Non-pigmented ciliary epithelial cell (primary cell): ENCODE results near the gene CYS1.
"Not testable (repeated sequence)": the region's sequence is repeated elsewhere in the genome, so short reads cannot be mapped to it uniquely, and the experiment has no call there.

Experiments used
- DNase-seq: peaks from one replicate; pipeline ENCODE4 v3.0.0-alpha.2; 2010; ENCODE audit warnings: low read depth

Gene CYS1

DNA sequence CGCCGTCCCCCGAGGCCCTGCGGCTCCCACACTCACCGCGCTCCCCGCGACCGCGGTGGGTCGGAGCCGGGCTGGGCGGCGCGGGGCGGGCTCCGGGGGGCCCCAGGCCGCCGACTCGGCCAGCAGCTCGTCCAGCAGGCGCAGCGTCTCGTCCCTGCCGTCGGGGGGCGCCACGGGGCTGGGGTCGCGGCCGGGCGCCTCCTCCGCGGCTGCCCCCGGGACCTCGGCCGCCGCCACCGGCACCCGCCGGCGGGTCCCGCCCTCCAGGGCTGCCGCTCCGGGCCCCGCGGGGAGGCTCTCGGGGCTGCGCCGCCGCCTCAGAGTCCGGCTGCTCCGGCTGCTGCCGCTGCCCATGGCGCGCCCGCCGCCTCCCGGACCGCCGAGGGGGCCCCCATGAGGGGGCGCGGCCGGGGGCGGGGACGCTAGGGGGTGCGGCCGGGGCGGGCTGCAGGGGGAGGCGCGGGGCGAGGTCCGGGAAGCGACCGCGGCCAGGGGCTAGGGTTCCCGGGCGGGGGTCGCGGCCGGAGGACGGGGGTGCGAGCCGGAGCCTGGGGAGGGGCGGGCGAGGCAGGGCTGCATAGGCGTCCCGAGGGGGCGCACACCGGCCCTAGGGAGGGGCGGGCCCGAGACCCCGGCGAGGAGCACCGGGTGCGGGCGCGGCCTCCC, at the start of gene CYS1:
TSS of gene CYS1 (minus strand) at position 542 of the 666 bp plus-strand sequence. CDS start at position 354, 188 bp downstream.
- no peak for DNase-seq

- DNase-seq, result no peak
These were observed 49.3 kb upstream of the CYS1 start for GRCh38 chr2:10129490-10129889.

- no peak for DNase-seq
These were observed 48.2 kb upstream of the CYS1 start for GRCh38 chr2:10128420-10128819.

DNA sequence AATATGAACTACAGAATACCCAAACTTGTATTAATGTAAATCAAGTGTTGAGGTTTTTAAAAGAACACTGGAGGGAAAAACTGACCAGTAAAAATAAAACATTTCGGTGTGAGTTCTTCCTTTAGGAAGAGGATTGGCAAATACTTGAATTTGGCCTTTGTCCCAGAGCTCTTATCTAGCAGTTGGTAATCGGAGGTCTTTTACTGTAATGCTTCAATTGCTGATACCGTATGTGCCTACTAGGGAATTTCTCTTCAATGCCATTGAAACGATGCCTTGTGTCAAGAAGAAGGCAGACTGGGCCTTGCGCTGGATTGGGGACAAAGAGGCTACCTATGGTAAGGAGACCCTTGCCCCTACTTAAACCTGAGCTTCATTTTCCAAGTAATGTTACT, 46.4 kb upstream of the CYS1 start:
- DNase-seq, result no peak

DNA sequence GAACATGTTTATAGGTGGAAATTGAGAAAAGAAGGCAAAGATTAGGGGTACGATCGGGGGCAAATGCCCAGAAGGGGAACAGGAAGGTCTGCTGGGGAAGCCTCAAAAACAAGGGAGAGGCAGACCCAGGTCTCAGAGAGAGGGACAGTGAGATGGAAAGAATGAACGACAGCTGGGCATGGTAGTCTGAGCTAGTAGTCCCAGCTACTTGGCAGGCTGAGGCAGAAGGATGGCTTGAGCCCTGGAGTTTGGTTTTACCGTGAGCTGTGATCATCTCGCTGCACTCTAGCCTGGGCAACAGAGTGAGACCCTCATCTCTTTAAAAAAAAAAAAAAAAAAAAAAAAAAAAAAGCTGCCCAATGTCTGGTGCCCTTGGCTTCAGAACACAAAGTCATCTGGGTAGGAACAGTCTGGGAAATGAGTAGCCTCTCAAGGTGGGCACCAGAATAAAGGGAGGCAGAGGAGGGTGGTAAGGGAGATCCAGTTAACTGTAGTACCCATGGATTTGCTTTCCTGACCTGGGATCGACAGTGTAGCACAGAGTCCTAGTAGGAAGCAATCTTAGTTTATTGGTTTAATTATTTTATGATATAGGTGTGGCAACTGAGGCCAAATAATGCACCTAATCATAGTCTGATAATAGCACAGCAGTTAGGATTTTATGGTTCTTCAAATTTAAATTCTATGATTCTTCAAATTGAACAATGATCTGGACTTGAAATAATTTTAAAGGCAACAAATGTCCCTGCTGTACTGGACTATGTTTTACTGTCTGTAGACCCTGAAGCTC, 45.8 kb upstream of the CYS1 start:
- DNase-seq, result no peak

DNA sequence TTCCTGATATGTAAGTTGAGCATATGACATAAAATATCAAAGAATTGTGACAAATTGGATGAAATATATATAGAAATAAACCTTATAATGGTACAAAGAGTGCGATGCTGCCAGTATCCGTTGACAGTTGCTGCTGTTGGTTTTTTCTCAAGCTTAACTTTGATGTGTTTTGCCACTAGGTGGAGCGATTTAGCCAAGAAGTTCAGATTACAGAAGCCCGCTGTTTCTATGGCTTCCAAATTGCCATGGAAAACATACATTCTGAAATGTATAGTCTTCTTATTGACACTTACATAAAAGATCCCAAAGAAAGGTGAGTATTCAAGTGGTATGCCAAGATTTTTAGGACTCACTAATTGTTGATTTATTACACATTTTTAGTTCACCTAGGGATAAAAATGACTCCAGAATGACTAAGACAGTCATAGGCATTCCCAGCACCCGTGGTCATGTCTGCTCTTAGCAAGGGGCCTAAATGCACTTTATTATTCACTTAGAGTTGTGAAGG, 44.4 kb upstream of the CYS1 start:
- DNase-seq, result peak; percentile 46

- no peak for DNase-seq
These were observed 43.1 kb upstream of the CYS1 start for GRCh38 chr2:10123281-10123680.

DNA sequence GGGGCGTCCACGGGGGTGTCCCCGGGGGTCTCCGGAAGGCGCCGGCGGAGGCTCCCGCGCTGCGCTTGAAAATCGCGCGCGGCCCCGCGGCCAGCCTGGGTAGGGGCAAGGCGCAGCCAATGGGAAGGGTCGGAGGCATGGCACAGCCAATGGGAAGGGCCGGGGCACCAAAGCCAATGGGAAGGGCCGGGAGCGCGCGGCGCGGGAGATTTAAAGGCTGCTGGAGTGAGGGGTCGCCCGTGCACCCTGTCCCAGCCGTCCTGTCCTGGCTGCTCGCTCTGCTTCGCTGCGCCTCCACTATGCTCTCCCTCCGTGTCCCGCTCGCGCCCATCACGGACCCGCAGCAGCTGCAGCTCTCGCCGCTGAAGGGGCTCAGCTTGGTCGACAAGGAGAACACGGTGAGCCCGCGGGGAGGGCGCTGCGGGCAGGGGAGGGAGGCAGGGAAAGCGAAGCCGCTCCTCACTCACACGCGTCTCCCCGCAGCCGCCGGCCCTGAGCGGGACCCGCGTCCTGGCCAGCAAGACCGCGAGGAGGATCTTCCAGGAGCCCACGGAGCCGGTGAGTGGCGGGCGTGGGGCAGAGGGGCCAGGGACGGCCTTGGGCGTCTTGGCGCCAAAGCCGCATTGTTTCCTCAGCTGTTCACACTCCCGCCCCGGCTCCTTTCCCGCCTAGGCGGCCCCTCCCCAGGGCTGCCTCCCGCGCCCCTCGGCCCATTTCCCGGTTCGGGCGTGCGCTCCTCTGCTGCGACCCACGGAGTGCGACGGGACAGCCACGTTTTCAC, 42.5 kb upstream of the CYS1 start, which contains the start of gene RRM2:
TSS of gene RRM2 (plus strand) at position 240 of the 781 bp plus-strand sequence. CDS start at position 300, 60 bp downstream.
- peak; percentile 40 for DNase-seq

GRCh38 chr2:10120877-10121574, 40.8 kb upstream of the CYS1 start:
- DNase-seq, result no peak

DNA sequence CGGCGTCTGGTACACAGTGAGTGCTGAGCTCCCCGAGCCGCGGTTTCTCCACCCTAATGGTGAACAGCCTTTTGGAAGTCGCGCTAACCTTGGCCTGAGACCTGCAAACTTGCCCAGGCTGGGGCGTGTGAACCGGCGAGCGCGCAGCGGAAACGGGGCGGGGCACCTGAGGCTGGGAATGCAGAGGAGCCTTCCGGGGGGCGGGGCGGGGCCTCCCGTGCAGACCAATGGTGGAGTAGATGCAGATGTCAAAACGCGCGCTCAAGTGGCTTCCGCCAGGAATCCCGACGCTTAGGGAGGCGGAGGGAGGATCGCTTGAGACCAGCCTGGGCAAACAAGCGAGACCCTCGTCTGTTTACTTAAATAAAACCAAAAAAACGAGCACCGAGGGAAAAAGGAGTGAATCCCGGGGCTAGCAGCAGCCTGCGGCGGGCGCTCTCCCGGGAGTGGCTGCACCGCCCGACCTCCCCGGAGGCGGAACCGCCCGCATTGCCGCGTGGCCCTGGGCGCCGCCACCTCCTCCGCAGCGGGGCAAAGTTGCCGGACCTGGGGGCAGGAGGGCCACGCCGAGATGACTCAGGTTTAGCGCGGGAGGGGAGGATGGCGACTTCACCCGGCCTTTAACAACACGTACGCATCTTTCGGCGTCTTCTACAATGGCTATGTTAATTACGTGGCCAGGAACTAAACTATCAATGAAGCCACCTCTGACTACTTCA, 40.1 kb upstream of the CYS1 start:
- DNase-seq, result no peak

- no peak for DNase-seq
These were observed 39.5 kb upstream of the CYS1 start for GRCh38 chr2:10119601-10120157.

GRCh38 chr2:10119027-10119325, 38.8 kb upstream of the CYS1 start:
- DNase-seq, result no peak

- no peak for DNase-seq
These were observed 29.1 kb upstream of the CYS1 start for GRCh38 chr2:10109311-10109710.

GRCh38 chr2:10104906-10105305, 24.7 kb upstream of the CYS1 start:
- DNase-seq, result not testable (repeated sequence)

- DNase-seq, result no peak
These were observed 23.0 kb upstream of the CYS1 start for GRCh38 chr2:10103179-10103578.

DNA sequence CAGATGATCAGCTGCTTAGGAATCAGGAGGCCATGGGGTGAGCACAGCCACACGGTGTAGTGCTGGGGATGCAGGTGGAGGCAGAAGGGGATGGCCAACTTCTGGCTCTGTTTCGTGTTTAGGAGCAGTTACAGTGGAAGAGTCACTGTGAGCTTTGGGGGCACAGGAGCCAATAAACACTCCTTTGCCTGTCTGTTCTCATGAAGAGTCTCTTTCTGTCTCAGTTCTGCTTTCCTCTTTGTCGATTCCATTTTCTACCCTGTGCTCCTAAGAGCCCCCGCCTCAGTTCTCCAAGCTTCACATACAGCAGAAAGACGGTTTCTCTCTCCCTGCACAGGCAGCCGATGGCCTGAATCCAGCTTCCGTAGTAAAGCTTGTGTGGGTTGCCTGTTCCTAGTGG, 21.3 kb upstream of the CYS1 start:
- DNase-seq, result no peak

DNA sequence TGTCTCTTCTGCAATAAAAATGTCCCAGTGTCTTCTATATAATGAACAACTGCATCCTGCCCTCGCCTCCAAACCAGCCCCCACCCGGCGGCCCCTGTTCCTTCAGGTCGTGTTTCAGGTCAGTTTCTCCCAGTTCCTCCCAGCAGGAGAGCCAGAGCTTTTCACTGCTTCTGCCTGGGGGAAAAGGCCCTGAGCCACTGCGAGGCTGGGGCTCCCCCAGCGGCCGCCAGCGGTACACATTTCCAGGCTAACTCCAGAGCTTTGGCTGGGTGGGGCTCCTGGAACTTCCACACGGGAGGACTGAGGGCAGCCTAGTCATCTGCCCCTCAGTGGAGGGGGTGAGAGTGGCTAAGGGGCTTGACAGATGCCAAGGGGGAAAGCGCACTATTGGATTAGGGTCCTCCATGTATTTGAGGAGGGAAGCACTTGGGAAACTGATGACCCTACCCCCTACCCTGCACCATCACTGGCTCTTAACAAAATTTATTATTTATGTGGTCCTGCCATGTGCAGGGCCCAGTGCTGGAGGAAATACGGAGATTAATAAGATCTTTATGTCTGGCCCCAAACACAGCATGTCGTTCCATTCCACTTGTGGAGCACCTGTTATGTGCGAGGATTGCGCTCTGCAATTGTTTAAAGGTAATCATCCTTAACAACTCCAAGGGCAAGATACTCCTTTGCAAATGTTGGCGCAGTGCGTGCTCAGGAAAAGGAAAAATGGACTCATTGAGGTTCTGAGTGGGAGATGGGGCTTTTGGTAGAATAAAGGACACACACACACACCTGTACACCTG, 17.3 kb upstream of the CYS1 start:
- DNase-seq, result no peak

DNA sequence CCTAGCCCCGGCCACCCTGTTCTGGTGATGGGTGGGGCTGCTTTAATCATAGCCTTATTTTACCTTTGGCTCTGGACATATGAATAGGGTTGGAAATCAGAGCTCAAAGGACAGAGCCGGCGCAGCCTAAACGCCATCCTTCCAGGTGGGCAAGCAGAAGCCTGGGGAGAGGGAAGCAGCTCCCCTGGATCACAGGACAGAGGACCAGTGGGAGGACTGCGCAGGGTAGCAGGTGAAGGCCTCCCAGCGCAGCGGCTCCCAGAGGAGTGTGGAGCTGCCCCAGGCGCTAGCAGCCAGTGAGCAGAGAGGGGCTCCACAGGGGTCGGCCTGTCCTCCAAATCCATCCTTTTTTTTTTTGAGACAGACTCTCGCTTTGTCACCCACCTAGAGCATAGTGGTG, 16.4 kb upstream of the CYS1 start:
- DNase-seq, result no peak

GRCh38 chr2:10095175-10095574, 15.0 kb upstream of the CYS1 start:
- no peak for DNase-seq

GRCh38 chr2:10094271-10094814, 14.1 kb upstream of the CYS1 start:
- no peak for DNase-seq
